Measurements from ENCODE around the gene LSR.

Gene LSR

DNA sequence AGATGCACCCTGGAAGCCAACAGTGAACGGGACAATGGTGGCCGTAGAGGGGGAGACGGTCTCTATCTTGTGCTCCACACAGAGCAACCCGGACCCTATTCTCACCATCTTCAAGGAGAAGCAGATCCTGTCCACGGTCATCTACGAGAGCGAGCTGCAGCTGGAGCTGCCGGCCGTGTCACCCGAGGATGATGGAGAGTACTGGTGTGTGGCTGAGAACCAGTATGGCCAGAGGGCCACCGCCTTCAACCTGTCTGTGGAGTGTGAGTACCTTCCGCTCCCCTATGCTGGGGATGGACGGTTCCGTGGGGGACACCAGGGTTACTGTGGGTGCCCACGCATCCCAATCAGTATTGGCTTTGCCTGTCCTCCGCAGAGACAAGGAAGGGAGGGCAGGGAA, 53.6 kb downstream of the LSR start:
- DNase-seq (ENCODE audit: low spot score) = no peak

- no peak for DNase-seq (ENCODE audit: low spot score)
Measured at GRCh38 chr19:35303357-35303915, 54.6 kb downstream of the LSR start.

DNA sequence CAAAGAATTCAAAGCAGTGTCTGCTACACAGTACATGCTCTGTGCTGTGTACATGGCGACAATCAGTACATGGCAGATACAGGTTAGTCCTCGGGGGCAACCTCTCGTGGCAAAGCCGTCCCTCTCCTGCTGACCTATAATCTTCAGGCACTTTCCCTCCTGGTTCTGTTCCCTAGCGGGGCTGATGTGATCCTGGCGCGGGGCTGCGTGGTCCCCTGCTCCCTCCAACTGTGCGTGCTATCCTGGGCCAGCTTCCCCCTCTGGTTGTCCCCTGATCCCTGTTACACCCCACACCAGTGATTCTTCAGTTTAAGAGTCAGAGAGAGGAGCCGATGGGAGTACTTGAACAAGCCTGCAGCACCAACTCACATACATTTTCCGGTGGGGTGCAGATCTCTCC, 55.2 kb downstream of the LSR start:
- no peak for DNase-seq (ENCODE audit: low spot score)

DNA sequence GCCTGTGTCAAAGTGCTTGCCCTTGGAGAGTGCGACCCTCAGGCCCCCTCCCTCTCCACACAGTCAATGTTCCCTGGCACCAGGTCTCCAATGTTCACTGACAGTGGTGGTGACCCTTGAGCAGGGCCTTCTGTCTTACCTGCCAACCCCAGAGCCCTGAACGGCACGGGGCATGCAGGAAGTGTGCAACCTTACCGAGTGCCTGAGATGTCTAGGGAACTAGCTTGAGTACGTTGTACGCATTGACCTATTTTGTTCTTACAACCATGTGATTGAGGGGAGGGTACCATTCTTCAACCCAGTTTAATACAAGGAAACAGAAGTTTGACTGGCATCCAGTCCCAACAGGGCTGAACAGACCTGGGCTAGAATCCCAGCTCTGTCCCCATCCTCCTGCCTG, 56.4 kb downstream of the LSR start:
- no peak for DNase-seq (ENCODE audit: low spot score)

- no peak for DNase-seq (ENCODE audit: low spot score)
Measured at GRCh38 chr19:35306473-35307246, 57.9 kb downstream of the LSR start.

DNA sequence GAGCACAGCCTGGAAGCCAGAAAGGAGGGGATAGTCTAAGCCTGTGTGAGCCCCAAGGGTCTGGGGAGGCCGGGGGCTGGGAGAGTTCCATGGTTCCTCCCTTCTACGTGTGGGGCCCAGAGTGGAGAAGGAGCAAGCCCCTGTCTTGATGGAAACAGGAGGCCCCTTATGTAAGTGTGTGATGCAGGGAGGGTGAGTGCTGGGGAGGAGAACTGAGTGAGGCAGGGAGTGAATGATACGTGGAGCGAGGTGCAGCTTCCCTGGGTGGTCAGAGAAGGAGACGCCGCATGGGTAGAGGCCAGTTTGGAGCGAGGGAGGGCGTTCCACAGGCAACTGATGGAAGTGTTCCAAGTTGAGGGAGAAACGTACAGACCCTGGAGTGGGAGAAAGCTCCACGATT, 59.1 kb downstream of the LSR start:
- DNase-seq (ENCODE audit: low spot score) = no peak

- no peak for DNase-seq (ENCODE audit: low spot score)
Measured at GRCh38 chr19:35308910-35309309, 60.1 kb downstream of the LSR start.

DNA sequence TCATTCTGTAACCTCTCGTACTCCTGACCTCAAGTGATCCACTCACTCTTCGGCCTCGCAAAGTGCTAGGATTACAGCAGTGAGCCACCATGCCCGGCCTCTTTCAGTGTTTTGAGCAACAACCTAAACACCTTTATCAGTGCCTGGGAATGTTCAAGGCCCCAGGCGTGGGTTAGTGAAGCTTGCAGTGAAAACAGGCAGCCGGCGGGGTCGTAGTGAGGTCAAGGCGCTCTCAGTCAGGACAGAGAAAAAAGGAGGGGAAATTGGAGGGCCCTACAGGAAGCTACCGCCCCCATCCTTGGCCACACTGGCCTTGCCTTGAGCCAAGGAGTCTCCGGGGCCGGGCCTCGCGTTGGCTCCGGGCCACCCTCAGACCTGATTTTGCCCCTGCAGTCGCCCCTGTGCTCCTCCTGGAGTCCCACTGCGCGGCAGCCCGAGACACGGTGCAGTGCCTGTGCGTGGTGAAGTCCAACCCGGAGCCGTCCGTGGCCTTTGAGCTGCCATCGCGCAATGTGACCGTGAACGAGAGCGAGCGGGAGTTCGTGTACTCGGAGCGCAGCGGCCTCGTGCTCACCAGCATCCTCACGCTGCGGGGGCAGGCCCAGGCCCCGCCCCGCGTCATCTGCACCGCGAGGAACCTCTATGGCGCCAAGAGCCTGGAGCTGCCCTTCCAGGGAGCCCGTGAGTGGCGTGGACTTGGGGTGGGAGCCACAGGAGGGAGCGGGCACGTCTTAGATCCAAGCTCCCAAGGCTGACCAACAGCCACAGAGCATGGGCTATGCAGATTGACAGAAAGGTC, 60.9 kb downstream of the LSR start:
- no peak for DNase-seq (ENCODE audit: low spot score)

DNA sequence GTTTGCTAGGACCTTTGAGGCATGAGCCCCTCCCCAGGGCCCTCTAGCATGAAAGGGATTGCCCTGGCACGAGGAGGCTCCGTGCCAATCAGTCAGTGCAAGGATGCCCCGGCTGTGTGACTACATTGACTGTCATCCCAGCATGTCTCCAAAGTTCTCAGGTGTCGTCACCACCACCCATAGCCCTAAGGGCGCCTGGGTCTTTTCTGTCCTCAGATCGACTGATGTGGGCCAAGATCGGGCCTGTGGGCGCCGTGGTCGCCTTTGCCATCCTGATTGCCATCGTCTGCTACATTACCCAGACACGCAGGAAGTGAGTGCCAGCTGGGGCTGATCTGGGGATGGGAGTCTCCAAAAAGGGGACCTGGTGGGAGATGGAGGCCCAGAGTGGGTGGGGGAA, 61.5 kb downstream of the LSR start:
- no peak for DNase-seq (ENCODE audit: low spot score)

GRCh38 chr19:35310811-35311465, 62.1 kb downstream of the LSR start:
- no peak for DNase-seq (ENCODE audit: low spot score)

- DNase-seq (ENCODE audit: low spot score) = no peak
Measured at GRCh38 chr19:35311901-35312665, 63.3 kb downstream of the LSR start.

GRCh38 chr19:35313587-35313986, 64.8 kb downstream of the LSR start:
- peak; percentile 32 for DNase-seq (ENCODE audit: low spot score)

DNA sequence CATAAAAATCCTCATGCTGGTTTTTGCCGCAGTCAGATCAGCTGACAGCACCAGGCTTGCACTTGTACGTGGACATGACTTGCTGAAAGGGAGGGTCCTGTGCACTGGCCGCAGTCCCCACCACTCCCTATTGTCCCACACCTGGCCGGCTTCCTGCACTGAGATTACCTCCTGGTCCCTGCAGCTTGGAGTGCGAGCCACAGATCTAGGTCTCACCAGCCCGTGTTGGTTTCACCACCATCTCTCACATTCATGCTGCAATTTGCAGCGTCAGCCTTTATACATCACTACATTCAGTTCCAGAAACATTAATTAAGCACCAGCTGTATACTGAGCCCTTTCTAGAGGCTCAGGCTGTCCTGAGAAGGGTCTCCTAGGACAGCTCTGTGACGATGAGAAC, 65.2 kb downstream of the LSR start:
- DNase-seq (ENCODE audit: low spot score) = no peak

DNA sequence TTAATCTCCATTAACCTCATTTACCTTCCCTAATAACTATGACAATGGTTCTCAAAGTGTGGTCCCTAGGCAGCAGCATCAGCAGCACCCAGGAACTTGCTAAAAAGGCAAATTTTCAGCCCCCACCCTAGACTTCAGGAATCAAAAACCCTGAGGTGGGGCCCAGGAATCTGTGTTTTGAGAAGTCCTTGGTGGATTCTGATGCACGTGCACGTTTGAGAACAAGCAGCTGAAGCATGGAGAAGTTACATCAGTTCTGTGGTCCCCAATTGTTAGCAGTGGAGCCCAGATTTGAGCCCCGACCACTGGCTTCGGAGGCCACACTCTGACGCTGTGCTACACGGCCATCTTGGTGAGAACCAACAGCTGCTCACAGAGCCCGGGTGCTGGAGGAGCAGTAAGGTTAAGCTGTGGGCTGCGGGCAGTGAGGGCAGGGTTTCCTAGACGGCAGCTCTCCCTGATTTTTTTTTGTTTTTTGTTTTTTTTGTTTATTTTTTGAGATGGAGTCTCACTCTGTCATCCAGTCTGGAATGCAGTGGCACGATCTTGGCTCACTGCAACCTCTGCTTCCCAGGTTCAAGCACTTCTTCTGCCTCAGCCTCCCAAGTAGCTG, 66.2 kb downstream of the LSR start:
- DNase-seq (ENCODE audit: low spot score) = no peak

DNA sequence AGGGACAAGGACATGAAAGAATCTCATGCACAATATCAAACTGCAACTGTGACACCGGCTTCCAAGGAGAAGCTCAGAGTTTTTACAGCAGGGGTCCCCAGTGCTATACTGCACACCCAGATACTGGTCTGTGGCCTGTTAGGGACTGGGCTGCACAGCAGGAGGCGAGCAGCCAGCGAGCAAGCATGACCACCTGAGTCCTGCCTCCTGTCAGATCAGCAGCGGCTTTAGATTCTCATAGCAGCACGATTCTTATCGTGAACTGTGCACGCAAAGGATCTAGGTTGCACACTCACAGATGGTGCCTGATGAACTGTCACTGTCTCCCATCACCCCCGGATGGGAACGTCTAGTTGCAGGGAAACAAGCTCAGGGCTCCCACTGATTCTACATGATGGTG, 67.1 kb downstream of the LSR start:
- DNase-seq (ENCODE audit: low spot score) = no peak

- no peak for DNase-seq (ENCODE audit: low spot score)
Measured at GRCh38 chr19:35316560-35316959, 67.8 kb downstream of the LSR start.

All from LoVo (cell line).